Ishikawa (cell line): ENCODE measurements around the gene CCDC68.

Experiments
- CEBPB ChIP-seq: IDR thresholded peaks from 2 replicates; pipeline ENCODE4 v1.6.1; 2012
- CREB1 ChIP-seq: IDR thresholded peaks from 2 replicates; pipeline ENCODE4 v1.6.1; 2012; ENCODE audit warnings: low read depth
- EGR1 ChIP-seq: IDR thresholded peaks from 2 replicates; pipeline ENCODE4 v1.6.1; 2012
- EP300 ChIP-seq: IDR thresholded peaks from 2 replicates; pipeline ENCODE4 v1.6.1; 2012; ENCODE audit warnings: borderline replicate concordance
- FOXM1 ChIP-seq: IDR thresholded peaks from 2 replicates; pipeline ENCODE4 v1.6.1; 2012; ENCODE audit warnings: low read depth, borderline replicate concordance
- NFIC ChIP-seq: IDR thresholded peaks from 2 replicates; pipeline ENCODE4 v1.6.1; 2012
- RAD21 ChIP-seq: IDR thresholded peaks from 2 replicates; pipeline ENCODE4 v1.6.1; 2012; ENCODE audit warnings: low read depth
- TAF1 ChIP-seq: IDR thresholded peaks from 2 replicates; pipeline ENCODE4 v1.6.1; 2012; ENCODE audit warnings: low read depth, mild to moderate bottlenecking
- TCF12 ChIP-seq: IDR thresholded peaks from 2 replicates; pipeline ENCODE4 v1.6.1; 2012; ENCODE audit warnings: low read depth
- TEAD4 ChIP-seq: IDR thresholded peaks from 2 replicates; pipeline ENCODE4 v1.6.1; 2012
- YY1 ChIP-seq: IDR thresholded peaks from 2 replicates; pipeline ENCODE4 v1.6.1; 2012; ENCODE audit warnings: low read depth
- ZBTB7A ChIP-seq: IDR thresholded peaks from 2 replicates; pipeline ENCODE4 v1.6.1; 2012; ENCODE audit warnings: low read depth
- TF ChIP-seq, protein P1 (sequence below): IDR thresholded peaks from 2 replicates; pipeline ENCODE4 v1.6.1; 2012
- TF ChIP-seq, protein P2 (sequence below): IDR thresholded peaks from 2 replicates; pipeline ENCODE4 v1.6.1; 2012; ENCODE audit warnings: low read depth, mild to moderate bottlenecking
- TF ChIP-seq, protein P3 (sequence below): IDR thresholded peaks from 2 replicates; pipeline ENCODE4 v1.6.1; 2012

Gene CCDC68

GRCh38 chr18:54888378-54888777 lies 70.9 kb downstream of the CCDC68 start:
- TF ChIP-seq TEAD4 = no peak
- TF ChIP-seq TCF12 = no peak

DNA sequence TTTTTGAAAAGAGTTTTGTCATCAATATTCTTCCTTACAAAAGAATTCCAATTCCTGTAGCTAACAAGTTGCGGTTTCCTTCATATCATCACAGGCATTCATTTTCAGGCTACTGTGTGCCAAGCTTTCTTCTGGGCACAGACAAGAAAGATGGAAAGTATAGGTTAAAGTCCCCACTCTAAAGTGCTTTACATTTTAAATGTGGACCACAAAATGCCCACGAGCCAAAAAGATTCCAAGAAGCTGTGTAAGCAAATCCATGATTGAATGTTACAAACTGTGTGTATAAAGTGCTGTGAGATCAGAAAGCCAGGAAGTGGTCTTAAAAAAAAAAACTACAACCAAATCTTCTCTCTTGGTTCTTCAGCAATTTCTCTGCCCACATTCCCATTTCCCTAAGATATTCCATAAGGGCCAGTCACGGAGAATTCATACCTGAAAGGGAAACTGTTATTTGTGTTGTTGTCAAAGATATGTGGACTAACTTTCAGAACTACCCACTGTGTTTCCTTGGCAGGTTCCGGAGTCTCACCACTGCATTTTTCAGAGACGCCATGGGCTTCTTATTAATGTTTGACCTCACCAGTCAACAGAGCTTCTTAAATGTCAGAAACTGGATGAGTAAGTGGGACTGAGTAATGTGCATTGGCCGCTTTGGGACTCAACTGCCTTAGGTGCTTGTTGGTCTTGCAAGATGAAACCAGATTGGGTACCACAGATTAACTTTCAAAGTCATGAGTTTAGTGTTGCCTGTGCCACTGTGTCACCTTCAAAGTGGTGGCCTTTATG lies 75.3 kb downstream of the CCDC68 start:
- TF ChIP-seq, protein P1, sequence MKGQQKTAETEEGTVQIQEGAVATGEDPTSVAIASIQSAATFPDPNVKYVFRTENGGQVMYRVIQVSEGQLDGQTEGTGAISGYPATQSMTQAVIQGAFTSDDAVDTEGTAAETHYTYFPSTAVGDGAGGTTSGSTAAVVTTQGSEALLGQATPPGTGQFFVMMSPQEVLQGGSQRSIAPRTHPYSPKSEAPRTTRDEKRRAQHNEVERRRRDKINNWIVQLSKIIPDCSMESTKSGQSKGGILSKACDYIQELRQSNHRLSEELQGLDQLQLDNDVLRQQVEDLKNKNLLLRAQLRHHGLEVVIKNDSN = no peak
- no peak for TF ChIP-seq TAF1
- TF ChIP-seq EP300 = no peak
- TF ChIP-seq CEBPB = no peak
- TF ChIP-seq RAD21 = no peak
- no peak for TF ChIP-seq TCF12
- TF ChIP-seq, protein P2, sequence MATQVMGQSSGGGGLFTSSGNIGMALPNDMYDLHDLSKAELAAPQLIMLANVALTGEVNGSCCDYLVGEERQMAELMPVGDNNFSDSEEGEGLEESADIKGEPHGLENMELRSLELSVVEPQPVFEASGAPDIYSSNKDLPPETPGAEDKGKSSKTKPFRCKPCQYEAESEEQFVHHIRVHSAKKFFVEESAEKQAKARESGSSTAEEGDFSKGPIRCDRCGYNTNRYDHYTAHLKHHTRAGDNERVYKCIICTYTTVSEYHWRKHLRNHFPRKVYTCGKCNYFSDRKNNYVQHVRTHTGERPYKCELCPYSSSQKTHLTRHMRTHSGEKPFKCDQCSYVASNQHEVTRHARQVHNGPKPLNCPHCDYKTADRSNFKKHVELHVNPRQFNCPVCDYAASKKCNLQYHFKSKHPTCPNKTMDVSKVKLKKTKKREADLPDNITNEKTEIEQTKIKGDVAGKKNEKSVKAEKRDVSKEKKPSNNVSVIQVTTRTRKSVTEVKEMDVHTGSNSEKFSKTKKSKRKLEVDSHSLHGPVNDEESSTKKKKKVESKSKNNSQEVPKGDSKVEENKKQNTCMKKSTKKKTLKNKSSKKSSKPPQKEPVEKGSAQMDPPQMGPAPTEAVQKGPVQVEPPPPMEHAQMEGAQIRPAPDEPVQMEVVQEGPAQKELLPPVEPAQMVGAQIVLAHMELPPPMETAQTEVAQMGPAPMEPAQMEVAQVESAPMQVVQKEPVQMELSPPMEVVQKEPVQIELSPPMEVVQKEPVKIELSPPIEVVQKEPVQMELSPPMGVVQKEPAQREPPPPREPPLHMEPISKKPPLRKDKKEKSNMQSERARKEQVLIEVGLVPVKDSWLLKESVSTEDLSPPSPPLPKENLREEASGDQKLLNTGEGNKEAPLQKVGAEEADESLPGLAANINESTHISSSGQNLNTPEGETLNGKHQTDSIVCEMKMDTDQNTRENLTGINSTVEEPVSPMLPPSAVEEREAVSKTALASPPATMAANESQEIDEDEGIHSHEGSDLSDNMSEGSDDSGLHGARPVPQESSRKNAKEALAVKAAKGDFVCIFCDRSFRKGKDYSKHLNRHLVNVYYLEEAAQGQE = no peak
- TF ChIP-seq CREB1 = no peak
- TF ChIP-seq TEAD4 = no peak
- TF ChIP-seq, protein P3, sequence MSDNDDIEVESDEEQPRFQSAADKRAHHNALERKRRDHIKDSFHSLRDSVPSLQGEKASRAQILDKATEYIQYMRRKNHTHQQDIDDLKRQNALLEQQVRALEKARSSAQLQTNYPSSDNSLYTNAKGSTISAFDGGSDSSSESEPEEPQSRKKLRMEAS = no peak
- no peak for TF ChIP-seq EGR1
- TF ChIP-seq YY1 = no peak
- TF ChIP-seq ZBTB7A = no peak
- no peak for TF ChIP-seq FOXM1
- TF ChIP-seq NFIC = no peak

- no peak for TF ChIP-seq FOXM1
Observed at GRCh38 chr18:54882318-54882717, 76.9 kb downstream of the CCDC68 start.

DNA sequence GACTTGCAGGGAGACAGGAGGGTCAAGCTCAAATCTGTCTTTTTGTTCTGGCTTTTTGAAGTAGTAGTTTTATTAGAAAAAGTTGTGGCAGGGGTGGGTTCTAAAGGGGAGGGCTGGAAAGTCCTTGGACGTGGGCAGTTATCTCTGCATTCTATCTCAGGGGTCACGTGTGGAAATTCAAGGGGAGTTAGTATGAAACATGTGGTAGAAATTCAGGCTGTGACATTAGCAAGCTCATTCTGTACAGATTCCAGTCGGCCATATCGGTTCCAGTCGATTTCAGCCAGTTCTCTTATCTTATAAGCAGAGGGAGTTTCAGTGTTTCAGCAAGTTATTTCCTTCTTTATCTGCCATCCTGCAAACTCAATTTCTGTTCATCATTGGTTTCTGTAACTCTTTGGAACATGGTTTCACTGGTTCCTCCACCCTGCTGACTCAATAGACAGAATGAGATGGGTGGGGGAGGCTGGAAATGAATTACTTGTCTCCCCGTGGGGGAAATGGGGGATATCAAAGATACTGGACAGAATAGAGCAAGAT lies 78.0 kb downstream of the CCDC68 start:
- no peak for TF ChIP-seq CREB1
- TF ChIP-seq EP300 = no peak
- no peak for TF ChIP-seq FOXM1
- TF ChIP-seq TAF1 = no peak
- TF ChIP-seq, protein P1 = no peak
- no peak for TF ChIP-seq TCF12
- no peak for TF ChIP-seq YY1
- TF ChIP-seq, protein P2 = no peak
- TF ChIP-seq NFIC = no peak
- no peak for TF ChIP-seq ZBTB7A
- TF ChIP-seq, protein P3 = no peak
- TF ChIP-seq TEAD4 = no peak

GRCh38 chr18:54880395-54881105 lies 78.7 kb downstream of the CCDC68 start:
- TF ChIP-seq TCF12 (no peak), ZBTB7A (no peak), TAF1 (no peak), EGR1 (no peak), FOXM1 (no peak), CEBPB (no peak), NFIC (no peak), RAD21 (no peak)
- TF ChIP-seq, protein P2 = no peak
- TF ChIP-seq, protein P1 = no peak
- TF ChIP-seq, protein P3 = no peak
